ENCODE measurements around the gene PRCD.
"Not testable (repeated sequence)": the region's sequence is repeated elsewhere in the genome, so short reads cannot be mapped to it uniquely, and the experiment has no call there.

Gene PRCD

DNA sequence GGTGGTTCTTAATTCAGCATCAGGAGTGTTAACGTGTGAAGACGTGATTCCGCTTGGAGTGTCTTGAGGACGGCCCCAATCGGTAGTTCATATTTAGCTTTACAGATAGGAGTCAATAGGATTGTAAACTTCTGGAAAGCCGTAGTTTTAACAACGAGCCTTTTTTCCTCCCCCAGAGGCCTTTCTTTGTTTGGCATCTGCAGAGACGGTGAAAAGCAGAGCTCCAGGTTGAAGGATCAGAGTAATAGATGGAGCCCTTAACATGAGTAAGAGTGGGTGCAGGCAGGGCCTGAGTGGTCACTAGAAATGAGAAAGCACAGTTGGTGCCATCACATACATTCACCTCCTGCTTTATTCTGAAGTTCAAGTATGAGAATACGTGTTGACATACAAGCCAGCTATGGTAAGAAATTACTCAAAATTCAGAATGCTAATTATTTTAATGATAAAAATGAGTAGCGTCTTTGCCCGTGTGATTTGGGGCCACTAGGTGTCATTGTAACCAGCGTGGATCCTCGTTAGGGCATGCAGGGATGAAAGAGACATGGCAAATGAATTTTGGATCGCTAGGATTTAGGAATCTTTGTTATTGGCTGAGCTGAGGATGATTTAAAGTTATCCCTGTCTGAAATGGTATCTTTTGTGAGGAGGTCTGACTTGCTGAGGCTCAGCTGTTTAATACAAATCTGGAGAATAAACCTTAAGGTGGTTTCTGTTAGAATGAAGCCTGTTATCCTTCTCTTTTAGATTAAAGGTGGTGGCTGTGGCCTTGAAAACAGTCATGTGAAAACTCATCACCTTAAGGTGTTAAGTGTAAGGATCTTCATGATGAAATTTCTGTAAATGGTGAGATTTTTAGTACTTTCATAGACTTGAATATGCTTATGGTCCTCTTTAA lies 18.6 kb downstream of the PRCD start:
- DNase-seq = peak; percentile 70

DNA sequence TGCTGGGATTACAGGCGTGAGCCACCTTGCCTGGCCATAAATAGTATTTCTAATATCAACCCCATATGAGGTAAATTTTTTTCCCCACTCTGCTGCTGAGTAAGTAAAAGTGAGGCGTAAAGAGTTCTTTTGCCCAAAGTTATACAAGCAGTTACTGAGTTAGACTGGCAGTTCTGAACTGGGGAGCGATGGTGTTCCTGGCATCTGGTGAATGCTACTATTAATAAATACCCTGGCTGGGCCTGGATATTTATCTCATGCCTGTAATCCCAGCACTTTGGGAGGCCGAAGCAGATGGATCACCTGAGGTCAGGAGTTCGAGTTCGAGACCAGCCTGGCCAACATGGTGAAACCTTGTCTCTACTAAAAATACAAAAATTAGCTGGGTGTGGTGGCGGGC lies 19.6 kb downstream of the PRCD start:
- DNase-seq = not testable (repeated sequence)

DNA sequence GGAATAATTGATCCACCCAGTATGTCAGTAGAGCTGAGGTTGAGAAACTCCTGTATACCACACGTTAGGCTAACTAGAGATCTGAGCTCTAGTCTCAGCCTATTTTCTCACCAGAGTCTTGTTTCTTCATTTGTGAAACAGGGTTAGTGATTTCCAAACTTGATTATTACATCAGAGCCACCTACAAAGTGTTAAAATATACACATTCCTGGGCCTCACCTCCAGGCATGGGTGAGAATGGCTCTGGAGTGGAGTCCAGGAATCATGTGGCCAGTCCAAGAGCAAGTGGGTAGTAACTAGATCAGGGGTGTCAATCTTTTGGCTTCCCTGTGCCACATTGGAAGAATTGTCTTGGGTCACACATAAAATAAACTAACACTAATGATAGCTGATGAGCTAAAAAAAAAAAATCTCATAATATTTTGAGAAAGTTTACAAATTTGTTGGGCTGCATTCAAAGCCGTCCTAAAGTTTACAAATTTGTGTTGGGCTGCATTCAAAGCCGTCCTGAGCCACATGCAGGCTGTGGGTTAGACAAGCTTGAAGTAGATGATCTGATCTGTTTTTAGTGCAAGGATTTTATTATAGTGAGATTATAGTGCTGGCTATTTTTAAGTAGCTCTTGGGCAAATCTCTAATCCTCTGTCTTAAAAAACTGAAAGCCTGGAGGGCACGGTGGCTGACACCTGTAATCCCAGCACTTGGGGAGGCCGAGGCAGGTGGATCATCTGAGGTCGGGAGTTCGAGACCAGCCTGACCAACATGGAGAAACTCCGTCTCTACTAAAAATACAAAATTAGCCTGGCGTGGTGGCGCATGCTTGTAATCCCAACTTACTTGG lies 20.4 kb downstream of the PRCD start:
- DNase-seq = no peak

DNA sequence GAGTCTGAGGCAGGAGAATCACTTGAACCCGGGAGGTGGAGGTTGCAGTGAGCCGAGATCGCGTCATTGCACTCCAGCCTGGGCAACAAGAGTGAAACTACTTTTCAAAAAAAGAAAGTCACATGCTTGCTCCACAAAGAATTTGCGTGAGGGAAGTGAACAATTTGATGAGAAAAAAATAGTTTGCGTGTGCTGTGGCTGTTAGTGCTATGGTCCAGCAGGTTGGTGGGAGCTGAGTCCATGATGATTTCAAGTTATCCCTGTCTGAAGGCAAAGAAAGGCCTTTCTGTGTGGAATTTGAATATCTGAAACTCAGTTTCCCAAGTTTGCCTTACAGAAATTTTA lies 21.0 kb downstream of the PRCD start:
- no peak for DNase-seq

DNA sequence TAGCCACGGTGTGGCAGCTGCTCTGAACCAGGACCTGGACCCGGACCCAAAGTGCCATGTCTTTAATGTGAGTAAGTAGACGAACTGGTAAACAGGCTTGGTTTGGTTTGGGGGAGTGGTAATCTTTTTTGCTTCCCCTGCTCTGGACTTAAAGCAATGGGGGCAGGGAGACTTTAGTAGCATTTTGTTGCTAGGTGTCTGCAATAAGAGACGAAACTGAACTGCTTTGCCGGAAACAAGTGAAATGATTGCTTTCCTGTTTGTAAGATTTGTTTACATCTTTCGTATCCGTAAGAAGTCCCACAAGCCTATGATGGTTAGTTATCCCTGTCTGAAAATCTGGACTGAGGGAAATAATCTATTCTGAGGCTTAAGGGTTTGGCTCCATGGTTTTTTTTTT lies 21.5 kb downstream of the PRCD start:
- no peak for DNase-seq

- no peak for DNase-seq
These were observed 22.0 kb downstream of the PRCD start for GRCh38 chr17:76561799-76562268.

DNA sequence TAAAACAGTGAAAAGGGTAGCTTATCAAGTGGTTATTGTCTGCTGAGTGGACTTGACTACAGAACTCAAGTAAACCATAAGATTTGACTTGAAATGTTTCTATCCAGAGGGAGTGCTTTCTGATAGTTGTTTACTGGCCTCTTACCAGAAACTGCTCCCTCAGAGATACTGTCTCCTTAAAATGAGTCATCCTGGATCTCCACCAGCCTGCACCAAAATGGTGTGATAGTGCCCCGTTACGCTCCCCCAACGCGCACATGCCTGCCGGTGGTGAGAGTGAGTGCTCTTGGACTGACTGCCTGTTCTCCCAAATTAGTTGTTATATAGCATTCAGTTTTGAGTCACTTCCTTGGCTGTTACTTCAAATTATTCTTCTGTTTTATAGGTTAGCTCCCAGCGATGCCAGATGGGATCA lies 22.9 kb downstream of the PRCD start:
- peak; percentile 75 for DNase-seq

DNA sequence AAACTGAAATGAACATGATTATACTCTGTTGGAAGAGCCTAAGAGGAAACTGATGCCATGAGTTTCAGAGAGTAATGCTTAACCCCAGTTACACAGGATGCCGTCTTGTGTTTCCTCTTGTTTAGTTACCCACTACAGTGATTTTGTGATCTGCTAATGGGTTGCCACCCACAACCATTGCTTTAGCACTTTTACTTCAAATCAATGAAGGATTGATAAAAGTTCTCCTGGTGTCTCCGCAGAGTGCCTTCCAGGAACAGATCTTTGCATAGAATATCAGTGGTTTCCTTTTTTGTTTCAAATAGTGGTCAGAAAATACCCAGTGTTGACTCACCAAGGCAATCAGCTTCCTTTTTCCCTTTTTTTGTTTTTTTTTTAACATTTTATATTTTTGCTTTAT lies 23.5 kb downstream of the PRCD start:
- not testable (repeated sequence) for DNase-seq

- DNase-seq = not testable (repeated sequence)
These were observed 25.3 kb downstream of the PRCD start for GRCh38 chr17:76564991-76565727.

- DNase-seq = no peak
These were observed 26.1 kb downstream of the PRCD start for GRCh38 chr17:76565728-76566612.

- DNase-seq = no peak
These were observed 26.7 kb downstream of the PRCD start for GRCh38 chr17:76566613-76566943.

GRCh38 chr17:76566988-76567431 lies 27.2 kb downstream of the PRCD start:
- no peak for DNase-seq

DNA sequence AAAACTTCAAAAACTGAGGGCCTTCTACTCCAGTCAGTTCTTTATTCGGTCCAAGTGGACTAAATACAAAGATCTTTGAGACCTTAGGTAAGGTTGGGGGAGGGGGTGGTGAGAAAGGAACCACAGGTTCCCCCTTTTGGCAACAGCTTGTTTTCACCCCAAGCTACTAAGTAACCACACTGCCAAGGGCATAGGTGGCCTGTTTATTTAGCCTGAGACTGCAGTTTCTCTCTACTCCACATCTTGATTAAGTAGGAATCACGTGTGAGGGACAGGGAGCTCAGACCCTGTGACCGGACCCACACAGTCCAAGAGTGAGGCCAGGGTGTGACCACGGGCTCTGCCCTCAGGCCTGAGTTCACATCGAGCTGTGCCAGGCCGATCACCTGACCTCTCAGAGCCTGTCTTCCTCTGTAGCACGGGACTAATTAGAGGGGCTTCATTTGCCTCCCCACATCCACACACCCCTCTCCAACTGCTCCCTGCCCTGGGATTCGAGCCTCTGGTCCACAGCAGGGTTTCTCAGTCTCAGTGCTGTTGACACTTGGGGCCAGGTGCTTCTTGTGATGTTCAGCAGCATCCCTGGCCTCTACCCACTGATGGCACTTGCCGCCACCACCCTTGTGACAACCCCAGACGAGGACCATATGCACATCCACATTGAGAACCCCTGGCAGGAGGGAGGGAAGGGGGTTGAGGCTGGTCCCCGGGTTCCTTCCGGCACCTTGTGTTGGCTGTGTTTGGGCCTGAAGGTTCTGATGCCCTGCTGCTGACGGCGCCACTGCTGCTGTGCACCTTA lies 28.0 kb downstream of the PRCD start:
- DNase-seq = peak; percentile 84

DNA sequence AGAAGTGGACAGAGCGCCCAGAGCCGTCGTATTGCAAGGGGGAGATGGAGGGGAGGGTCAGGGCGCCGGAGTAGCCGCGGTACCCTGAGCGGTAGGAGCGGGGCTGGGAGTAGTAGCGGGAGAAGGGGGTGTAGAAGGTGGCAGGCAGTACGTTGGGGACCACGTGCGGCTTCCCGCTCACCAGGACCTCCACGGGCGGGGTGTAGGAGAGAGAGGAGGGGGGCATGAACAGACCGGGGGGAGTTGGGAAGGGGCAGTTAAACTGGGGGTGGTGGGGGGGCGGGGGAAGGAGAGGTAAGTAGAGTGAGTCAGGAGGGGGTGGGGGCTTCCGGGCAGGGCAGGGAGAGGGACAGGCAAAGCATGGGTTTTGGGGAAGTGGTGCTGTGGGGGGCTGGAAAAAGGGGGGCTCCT lies 29.0 kb downstream of the PRCD start:
- peak; percentile 43 for DNase-seq

- DNase-seq = no peak
These were observed 29.9 kb downstream of the PRCD start for GRCh38 chr17:76569607-76570279.

- DNase-seq = no peak
These were observed 30.6 kb downstream of the PRCD start for GRCh38 chr17:76570457-76570856.

DNA sequence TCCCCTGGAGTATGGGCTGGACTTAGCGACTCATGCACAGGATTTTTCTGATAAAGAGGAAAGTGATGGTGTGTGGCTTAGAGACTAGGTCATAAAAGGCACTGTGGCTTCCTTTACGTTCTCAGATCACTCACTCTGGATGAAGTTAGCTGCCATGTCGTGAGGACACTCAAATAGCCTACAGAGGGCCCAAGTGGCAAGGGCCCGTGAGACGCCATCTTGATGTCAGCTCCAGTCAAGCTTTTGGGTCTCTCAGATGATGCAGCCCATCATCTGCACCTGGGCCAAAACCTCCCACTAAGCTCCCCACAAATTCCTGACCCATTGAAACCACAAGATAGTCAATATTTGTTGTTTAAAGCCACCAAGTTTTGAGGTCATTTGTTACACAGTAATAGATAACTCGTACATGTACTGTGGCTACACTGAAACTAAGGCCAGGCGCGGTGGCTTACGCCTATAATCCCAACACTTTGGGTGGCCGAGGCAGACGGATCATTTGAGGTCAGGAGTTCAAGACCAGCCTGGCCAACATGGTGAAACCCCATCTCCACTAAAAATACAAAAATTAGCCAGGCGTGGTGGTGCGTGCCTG lies 31.1 kb downstream of the PRCD start:
- DNase-seq = no peak

GRCh38 chr17:76572201-76572910 lies 32.5 kb downstream of the PRCD start:
- no peak for DNase-seq

DNA sequence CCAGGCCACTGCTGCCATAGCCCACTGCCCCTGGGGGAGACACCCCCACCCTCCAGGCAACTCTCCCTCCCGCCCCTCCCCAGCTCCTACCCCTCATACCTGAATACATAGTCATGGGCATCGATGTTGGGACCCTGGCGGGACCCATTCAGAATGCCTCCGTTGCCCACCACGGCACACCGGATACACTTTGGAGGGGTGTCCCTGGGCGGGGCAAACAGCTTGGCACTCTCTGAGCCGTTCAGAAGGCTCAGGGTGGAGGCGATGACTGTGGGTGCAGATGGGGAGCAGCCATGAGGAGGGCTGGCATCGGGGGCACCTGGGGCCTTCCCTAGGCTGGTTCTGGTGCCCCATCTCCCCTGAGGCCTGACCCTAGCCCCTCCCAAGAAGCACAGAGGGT lies 33.3 kb downstream of the PRCD start:
- no peak for DNase-seq

DNA sequence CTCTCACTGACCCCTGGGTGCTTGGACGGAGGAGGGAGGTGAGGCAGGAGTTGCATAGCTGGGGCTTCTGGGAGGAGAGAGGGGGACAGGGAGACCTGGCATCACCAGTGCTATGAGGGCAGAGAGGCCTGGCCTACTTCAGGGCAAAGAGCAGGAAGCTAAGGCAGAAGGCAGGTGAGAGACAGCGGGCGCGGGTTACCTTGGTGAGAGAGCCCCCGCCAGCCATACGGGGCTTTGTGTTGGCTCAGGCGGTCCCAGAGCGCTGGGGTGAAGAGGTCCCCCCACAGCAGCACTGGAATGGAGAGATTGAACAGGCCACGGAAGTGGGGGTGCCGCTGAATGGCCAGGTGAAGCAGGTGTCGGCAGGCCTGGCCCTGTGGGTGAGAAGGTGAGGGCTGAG lies 34.3 kb downstream of the PRCD start:
- no peak for DNase-seq

Data from hematopoietic multipotent progenitor cell treated with erythropoietin and hydrocortisone succinate and interleukin-3 and kit ligand, for 4 days (in vitro differentiated cells).